SHP77 treated with DMSO at 0.1 percent for 48 hours (cell line): ENCODE results near the gene KANSL1L.
A peak's percentile ranks its signal among the peaks of the same experiment; 100 is the strongest.
"Not testable (repeated sequence)": the region's sequence is repeated elsewhere in the genome, so short reads cannot be mapped to it uniquely, and the experiment has no call there.

Experiments
- DNase-seq: peaks from one replicate; lab custom pipeline; 2025; lab: John Stamatoyannopoulos, UW

Gene KANSL1L

GRCh38 chr2:210179351-210179990 is 8.3 kb upstream of the KANSL1L start:
- DNase-seq, result no peak

GRCh38 chr2:210177769-210178168 is 6.6 kb upstream of the KANSL1L start:
- no peak for DNase-seq

GRCh38 chr2:210177115-210177514 is 5.9 kb upstream of the KANSL1L start:
- DNase-seq, result not testable (repeated sequence)

- no peak for DNase-seq
Observed at GRCh38 chr2:210174086-210174485, 2.9 kb upstream of the KANSL1L start.

- DNase-seq, result peak; percentile 23
Observed at GRCh38 chr2:210172219-210172575, 988 bp upstream of the KANSL1L start.

- peak; percentile 86 for DNase-seq
Observed at GRCh38 chr2:210170446-210171303, 534 bp downstream of the KANSL1L start.

GRCh38 chr2:210170196-210170445 is 1.1 kb downstream of the KANSL1L start:
- DNase-seq, result no peak

- DNase-seq, result no peak
Observed at GRCh38 chr2:210169516-210170195, 1.6 kb downstream of the KANSL1L start.

GRCh38 chr2:210167227-210167626 is 4.0 kb downstream of the KANSL1L start:
- DNase-seq, result no peak

GRCh38 chr2:210162466-210163124 is 8.6 kb downstream of the KANSL1L start:
- no peak for DNase-seq

GRCh38 chr2:210159059-210159458 is 12.2 kb downstream of the KANSL1L start:
- no peak for DNase-seq

- DNase-seq, result no peak
Observed at GRCh38 chr2:210158236-210158635, 13.0 kb downstream of the KANSL1L start.

GRCh38 chr2:210157526-210157925 is 13.7 kb downstream of the KANSL1L start:
- no peak for DNase-seq

- no peak for DNase-seq
Observed at GRCh38 chr2:210147614-210148013, 23.6 kb downstream of the KANSL1L start.

GRCh38 chr2:210132239-210132638 is 39.0 kb downstream of the KANSL1L start:
- no peak for DNase-seq

GRCh38 chr2:210128961-210129360 is 42.2 kb downstream of the KANSL1L start:
- DNase-seq, result no peak

- no peak for DNase-seq
Observed at GRCh38 chr2:210113614-210114235, 57.5 kb downstream of the KANSL1L start.

- DNase-seq, result no peak
Observed at GRCh38 chr2:210112871-210113270, 58.3 kb downstream of the KANSL1L start.

- no peak for DNase-seq
Observed at GRCh38 chr2:210099940-210100339, 71.3 kb downstream of the KANSL1L start.

- no peak for DNase-seq
Observed at GRCh38 chr2:210094787-210095186, 76.4 kb downstream of the KANSL1L start.

- DNase-seq, result no peak
Observed at GRCh38 chr2:210092791-210093190, 78.4 kb downstream of the KANSL1L start.

GRCh38 chr2:210086930-210087329 is 84.3 kb downstream of the KANSL1L start:
- no peak for DNase-seq
